Left hindlimb (tissue), 1 donor: ENCODE results near the gene DNTT.

ENCODE experiments used
- DNase-seq: peaks from one replicate; pipeline ENCODE4 v3.0.0-alpha.2; 2018

DNTT gene

GRCh38 chr10:96304230-96304629 lies at the start of gene DNTT:
TSS of gene DNTT (plus strand) at chr10:96304434. CDS start at chr10:96304498, 64 bp downstream.
- DNase-seq, result no peak

GRCh38 chr10:96254976-96255375 lies 49.3 kb upstream of the DNTT start:
- DNase-seq, result no peak

GRCh38 chr10:96255549-96256333 lies 48.5 kb upstream of the DNTT start:
- no peak for DNase-seq

- DNase-seq, result peak; percentile 42
Measured at GRCh38 chr10:96257944-96258343, 46.3 kb upstream of the DNTT start.

GRCh38 chr10:96259150-96259549 lies 45.1 kb upstream of the DNTT start:
- DNase-seq, result no peak

GRCh38 chr10:96260014-96260413 lies 44.2 kb upstream of the DNTT start:
- no peak for DNase-seq

GRCh38 chr10:96261132-96261531 lies 43.1 kb upstream of the DNTT start:
- no peak for DNase-seq

- no peak for DNase-seq
Measured at GRCh38 chr10:96261930-96262329, 42.3 kb upstream of the DNTT start.

- no peak for DNase-seq
Measured at GRCh38 chr10:96263176-96263575, 41.1 kb upstream of the DNTT start.

- DNase-seq, result no peak
Measured at GRCh38 chr10:96263669-96264068, 40.6 kb upstream of the DNTT start.

GRCh38 chr10:96264938-96265337 lies 39.3 kb upstream of the DNTT start:
- DNase-seq, result no peak

GRCh38 chr10:96266118-96266770 lies 38.0 kb upstream of the DNTT start:
- DNase-seq, result no peak

GRCh38 chr10:96267234-96267705 lies 37.0 kb upstream of the DNTT start:
- no peak for DNase-seq

- no peak for DNase-seq
Measured at GRCh38 chr10:96268341-96268909, 35.8 kb upstream of the DNTT start.

- DNase-seq, result no peak
Measured at GRCh38 chr10:96269438-96270300, 34.6 kb upstream of the DNTT start.

GRCh38 chr10:96270571-96270970 lies 33.7 kb upstream of the DNTT start:
- DNase-seq, result no peak

- no peak for DNase-seq
Measured at GRCh38 chr10:96271016-96271815, 33.0 kb upstream of the DNTT start, which contains the start of gene BLNK. TSS of gene BLNK (minus strand) at chr10:96271569. CDS start at chr10:96271398, 171 bp downstream.

- DNase-seq, result no peak
Measured at GRCh38 chr10:96272316-96273280, 31.6 kb upstream of the DNTT start.

- DNase-seq, result no peak
Measured at GRCh38 chr10:96275685-96276418, 28.4 kb upstream of the DNTT start.

GRCh38 chr10:96276426-96276825 lies 27.8 kb upstream of the DNTT start:
- no peak for DNase-seq
